Activated CD8-positive, alpha-beta memory T cell treated with anti-CD3 and anti-CD28 coated beads for 24 hours (primary cell): ENCODE results near the gene DHRS7B.
"Not testable (repeated sequence)": the region's sequence is repeated elsewhere in the genome, so short reads cannot be mapped to it uniquely, and the experiment has no call there.

ENCODE experiments used
- DNase-seq: peaks from one replicate; pipeline ENCODE4 v3.0.0-alpha.2; 2020

Gene DHRS7B

DNA sequence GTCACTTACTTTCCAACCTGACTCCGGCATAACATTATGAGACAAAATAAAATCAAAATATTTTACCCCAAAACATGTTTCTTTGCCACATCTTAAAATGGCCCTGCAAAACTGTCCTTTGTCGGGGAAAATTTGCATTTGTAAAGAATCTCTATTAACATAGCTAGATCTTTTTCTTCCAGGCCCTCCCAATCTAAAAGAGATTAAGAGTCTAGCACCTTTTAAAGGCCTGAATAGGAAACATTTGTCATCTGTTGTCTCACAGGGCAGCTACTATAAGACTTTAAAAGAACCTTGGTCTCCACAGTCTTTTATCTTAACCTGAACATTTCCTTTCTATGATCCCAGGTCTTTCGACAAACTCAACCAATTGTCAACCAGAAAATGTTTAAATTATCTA is 18.1 kb upstream of the DHRS7B start:
- no peak for DNase-seq

GRCh38 chr17:21113049-21113690 is 13.6 kb upstream of the DHRS7B start:
- no peak for DNase-seq

GRCh38 chr17:21113716-21114115 is 13.0 kb upstream of the DHRS7B start:
- DNase-seq: no peak

GRCh38 chr17:21114791-21115190 is 12.0 kb upstream of the DHRS7B start:
- peak; percentile 26 for DNase-seq

DNA sequence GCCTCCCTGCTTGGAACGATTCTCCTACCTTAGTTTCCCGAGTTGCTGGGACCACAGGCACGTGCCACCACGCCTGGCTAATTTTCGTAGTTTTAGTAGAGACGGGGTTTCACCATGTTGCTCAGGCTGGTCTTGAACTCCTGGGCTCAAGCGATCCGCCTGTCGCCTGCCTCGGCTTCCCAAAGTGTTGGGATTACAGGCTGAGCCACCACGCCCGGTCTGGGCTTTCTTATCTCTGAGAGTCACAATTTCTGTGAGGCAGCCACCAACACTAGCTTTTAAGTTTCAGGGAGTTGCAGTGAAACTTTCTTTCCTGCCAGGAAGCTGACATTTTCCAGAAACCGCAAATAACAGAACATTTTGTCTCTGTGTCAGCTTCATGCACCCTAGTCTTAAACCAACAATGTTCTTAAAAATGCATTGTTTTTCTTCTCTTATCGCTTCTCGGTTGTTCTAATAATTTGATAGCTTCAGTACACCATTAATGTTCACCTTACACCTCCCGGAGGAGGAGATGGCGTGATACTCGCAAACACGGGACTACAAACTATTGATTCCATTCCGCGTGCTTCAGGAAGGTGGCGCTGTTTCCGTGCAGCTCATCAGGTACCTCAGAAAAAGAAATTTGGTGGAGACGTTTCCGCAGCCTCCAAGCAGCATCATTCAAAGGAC is 7.4 kb upstream of the DHRS7B start:
- peak; percentile 81 for DNase-seq

GRCh38 chr17:21119919-21120249 is 6.9 kb upstream of the DHRS7B start:
- no peak for DNase-seq

DNA sequence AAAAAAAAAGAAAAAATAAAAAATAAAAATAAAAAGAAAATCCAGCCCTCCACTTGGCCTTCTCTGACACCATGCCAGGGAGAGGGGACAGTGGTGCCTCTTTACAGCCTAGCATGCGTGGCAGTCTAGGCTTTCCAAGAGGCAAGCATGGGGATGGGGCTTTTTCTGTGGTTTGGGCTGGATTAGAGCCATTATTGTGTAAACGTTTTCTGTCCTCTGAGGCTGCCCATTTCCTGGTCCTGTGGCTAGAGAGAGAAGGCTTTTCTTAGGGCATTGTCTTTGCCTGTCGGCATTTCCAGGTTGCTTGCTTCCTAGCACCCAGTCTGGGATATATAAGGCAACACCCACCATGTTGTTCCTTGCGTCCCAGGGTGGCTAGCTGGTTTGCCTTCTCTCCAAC is 2.7 kb upstream of the DHRS7B start:
- DNase-seq: no peak

- DNase-seq: not testable (repeated sequence)
Observed at GRCh38 chr17:21124517-21124916, 2.2 kb upstream of the DHRS7B start.

DNA sequence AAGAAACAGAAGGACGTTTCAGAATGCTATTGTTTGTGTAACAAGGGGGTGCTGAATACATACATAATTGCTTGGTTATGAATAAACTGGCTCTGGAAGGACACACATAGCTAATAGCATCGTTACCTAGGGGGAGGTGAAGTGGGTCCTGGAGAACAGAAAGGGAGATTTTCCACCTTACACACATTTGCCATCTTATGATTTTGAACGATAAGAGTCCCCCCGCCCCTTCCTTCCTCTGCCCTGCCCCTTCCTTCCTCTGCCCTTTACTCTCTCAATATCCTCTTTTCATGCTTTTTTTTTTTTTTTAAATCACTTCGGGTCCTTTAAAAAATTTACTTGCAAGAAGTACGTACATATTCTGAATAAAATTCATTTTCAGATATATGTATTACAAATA is 902 bp upstream of the DHRS7B start:
- no peak for DNase-seq

DNA sequence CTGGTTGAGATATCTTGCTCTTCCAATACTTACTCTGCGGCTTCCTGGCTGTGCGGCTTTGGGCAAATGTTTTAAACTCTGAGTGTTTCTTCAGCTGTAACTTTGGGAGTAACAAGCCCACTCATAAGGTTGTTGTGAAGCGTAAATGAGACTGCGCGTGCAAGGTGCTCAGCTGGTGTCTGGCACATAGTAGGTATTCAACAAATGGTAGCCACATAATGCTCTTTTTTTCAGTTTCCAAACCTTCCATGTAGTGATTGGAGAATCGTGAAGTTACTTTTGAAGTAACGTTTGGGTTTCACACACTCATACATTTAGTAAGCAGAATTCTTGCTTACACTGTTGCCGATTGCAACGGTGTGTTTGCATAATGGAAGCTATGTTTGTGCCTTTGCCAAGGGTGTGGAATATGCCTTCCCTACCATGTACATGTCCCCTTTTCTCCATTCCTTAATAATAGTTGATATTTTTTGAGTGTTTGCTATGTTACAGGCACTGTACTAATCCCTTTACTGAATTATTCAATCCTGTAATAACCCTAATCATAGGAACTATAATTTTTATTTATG is 829 bp downstream of the DHRS7B start:
- DNase-seq: no peak

DNA sequence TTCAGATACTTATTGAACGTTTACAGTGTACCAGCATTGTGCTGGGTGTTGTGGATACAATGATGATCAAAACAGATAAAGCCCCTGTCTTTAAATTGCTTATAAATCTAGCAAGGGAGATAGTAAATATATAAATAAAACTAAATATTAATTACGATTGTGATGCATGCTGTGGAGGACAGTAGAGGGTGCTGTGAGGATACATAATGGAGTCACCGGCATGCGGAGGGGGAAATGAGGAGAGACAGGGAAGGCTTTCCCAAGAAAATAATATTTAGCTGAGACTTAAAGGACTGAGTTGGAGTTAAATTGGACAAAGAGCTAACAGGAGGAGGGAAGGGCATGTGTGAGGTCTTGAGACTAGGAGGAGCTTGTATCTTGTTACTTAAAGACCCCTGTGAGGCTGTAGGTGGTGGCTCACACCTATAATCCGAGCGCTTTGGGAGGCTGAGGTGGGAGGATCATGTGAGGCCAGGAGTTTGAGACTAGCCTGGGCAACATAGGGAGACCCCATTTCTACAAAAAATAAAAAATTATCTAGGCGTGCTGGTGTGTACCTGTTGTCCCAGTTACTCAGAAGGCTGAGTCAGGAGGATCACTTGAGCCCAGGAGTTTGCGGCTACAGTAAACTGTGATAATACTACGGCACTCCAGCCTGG is 2.4 kb downstream of the DHRS7B start:
- DNase-seq: no peak

GRCh38 chr17:21131137-21131536 is 4.4 kb downstream of the DHRS7B start:
- no peak for DNase-seq

GRCh38 chr17:21132428-21132827 is 5.7 kb downstream of the DHRS7B start:
- no peak for DNase-seq

- DNase-seq: no peak
Observed at GRCh38 chr17:21134559-21134958, 7.8 kb downstream of the DHRS7B start.

DNA sequence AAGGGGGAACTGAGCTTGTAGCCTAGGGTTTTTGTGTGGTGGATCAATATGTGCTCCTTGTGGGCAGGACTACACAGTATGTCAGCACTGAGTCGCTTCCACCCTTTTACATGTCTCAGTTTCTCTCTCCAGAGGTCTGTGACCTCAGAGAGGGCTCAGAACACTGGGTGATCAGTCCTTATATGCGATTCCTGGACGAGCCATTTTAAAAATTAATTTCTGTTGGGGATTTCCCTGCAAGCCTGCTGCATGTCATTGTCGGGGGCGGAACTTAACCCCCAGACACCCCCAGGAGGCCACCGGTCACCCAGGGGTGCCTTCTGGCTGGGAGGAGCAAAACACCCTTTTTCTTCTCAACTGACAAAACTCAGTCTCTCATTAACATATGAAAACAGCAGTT is 14.1 kb downstream of the DHRS7B start:
- DNase-seq: no peak

- no peak for DNase-seq
Observed at GRCh38 chr17:21141331-21141730, 14.6 kb downstream of the DHRS7B start.

DNA sequence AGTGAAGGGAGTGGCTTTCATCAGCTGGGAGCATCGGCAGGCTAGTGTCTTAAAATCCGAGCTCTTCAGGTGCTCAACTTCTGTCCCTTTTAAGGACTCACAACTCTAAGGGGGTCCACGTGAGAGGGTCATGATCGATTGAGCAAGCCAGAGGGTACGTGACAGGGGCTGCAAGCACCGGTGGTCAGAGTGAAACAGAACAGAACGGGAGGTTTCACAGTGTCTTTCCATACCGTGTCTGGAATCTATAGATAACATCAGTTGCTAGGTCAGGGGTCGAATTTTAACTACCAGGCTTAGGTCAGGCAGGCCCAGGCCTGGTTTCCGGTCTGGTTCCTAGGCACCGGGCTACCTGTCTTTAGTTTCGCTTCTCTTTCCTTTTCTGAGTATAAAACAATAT is 15.3 kb downstream of the DHRS7B start:
- DNase-seq: not testable (repeated sequence)

GRCh38 chr17:21143695-21144094 is 16.9 kb downstream of the DHRS7B start:
- DNase-seq: no peak

DNA sequence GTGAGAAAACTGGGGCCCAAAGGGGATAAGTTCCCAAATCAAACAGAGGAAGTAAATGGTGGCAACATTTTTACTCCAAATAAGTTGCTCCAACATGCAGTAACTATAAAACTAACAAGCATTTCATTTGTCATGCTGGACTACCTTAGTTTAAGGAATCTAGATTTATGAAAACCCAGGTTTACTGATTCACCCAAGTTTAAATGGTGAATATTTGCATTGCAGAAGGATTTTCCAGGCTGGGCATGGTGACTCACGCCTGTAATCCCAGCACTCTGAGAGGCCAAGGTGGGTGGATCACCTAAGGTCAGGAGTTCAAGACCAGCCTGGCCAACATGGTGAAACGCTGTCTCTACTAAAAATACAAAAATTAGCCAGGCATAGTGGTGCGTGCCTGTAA is 17.5 kb downstream of the DHRS7B start:
- not testable (repeated sequence) for DNase-seq

DNA sequence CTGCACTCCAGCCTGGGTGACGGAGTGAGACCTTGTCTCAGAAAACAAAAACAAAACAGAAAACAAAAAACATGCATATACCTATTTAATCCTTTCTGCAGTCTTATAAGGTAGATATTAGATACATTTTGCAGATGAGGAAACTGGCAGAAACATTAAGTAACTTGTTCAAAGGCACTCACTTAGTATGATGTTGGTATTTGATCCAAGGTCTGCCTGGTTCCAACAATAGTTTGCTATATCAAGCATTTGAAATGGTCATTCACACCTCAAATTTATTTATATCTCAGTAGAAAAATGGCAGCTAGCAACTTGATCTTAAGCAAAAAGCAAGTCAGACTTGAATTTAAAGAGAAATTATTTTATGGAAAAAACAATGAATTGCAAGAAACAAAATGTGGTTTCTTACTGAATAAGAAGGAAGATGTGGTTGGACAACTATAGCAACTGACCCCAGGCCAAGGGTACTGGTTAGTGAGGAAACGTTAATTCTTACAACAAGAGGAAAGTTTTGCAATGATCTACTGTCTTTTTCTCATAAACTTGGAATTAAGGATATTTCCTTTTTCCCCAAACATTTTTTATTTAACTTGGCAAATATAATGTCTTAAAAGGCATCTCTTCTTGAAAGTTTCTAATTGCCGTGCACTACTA is 19.7 kb downstream of the DHRS7B start:
- DNase-seq: no peak

GRCh38 chr17:21149621-21150020 is 22.9 kb downstream of the DHRS7B start:
- DNase-seq: no peak

DNA sequence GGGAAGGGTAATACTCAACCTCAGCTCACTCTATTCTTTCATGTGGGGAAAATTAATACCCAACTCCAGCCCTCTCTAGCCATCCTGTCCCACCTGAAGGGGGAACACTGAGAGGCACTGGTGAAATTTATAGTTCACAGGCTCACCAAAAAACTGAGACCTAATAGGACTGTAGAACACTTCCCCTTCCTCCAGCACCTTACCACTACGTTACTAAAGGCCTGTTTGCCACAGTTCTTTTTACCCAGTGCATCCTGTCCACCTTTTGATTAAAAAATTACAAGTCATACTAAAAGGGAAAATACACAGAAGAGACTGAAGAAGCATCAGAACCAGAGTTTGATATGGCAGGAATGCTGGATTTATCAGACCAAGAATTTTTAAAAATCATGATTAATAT is 26.0 kb downstream of the DHRS7B start:
- no peak for DNase-seq

DNA sequence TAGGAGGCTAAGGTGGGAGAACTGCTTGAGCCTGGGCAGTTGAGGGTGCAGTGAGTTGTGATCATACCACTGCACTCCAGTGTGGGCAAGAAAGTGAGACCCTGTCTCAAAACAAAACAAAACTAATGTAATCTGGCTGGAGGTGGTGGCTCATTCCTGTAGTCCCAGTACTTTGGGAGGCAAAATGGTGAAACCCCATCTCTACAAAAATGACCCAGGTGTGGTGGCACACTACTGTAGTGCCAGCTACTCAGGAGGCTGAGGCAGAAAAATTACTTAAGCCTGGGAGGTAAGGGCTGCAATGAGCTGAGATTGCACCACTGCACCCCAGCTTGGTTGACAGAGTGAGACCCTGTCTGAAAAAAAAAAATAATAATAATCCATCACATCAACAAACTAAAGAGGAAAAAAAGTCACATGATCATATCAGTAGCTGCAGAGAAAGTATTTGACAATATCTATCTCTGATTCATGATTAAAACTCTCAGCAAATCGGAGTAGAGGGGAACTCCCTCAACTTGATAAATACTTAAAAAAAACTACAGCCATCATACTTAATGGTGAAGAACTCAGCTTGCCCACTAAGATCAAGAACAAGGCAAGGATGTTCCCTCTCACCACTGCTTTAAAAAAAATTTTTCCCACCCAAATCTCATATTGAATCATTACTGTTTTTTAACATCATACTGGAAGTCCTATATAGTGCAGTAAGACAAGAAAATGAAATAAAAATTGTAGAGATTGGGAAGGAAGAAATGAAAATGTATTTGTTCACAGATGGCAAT is 31.0 kb downstream of the DHRS7B start:
- DNase-seq: no peak
